HCT116 (cell line): ENCODE data around the gene C2CD2.

Experiments
- CEBPB ChIP-seq: IDR thresholded peaks from 2 replicates; pipeline ENCODE4 v1.6.1; 2012; ENCODE audit warnings: low read depth
- CTCF ChIP-seq, 3 experiments: fragments of 200-600 bp in 1 of 3; sonication (generic) in 1 of 3; IDR thresholded peaks in 2 of 3; conservative IDR thresholded peaks in 1 of 3; 2 replicates each; pipeline ENCODE4 v1.5.1; 2012 to 2017; ENCODE audit warnings: low read depth in 2 of 3, low read length in 2 of 3, antibody characterized with exemption in 1 of 3, borderline replicate concordance in 1 of 3, control low read depth in 1 of 3, mild to moderate bottlenecking in 1 of 3, mixed read lengths in 1 of 3, mixed run types in 1 of 3, moderate library complexity in 1 of 3; ENCODE audit not compliant: insufficient read depth in 1 of 3
- EGR1 ChIP-seq: IDR thresholded peaks from 2 replicates; pipeline ENCODE4 v1.6.1; 2012; ENCODE audit warnings: low read depth
- EZH2 ChIP-seq: fragments of 200-600 bp; sonication (generic); IDR thresholded peaks from 2 replicates; pipeline ENCODE4 v1.6.1; 2017; ENCODE audit warnings: antibody characterized with exemption, mixed run types
- FOSL1 ChIP-seq: IDR thresholded peaks from 2 replicates; pipeline ENCODE4 v1.6.1; 2012; ENCODE audit warnings: low read depth
- MAX ChIP-seq: IDR thresholded peaks from 2 replicates; pipeline ENCODE4 v1.6.1; 2012
- POLR2A ChIP-seq: IDR thresholded peaks from 2 replicates; pipeline ENCODE4 v1.7.0; 2011; ENCODE audit warnings: borderline replicate concordance; ENCODE audit not compliant: insufficient read depth, insufficient read length; ENCODE audit errors: extremely low read depth
- POLR2AphosphoS5 ChIP-seq: IDR thresholded peaks from 2 replicates; pipeline ENCODE4 v1.6.1; 2011; ENCODE audit warnings: mild to moderate bottlenecking, low read depth, low read length, moderate library complexity
- SP1 ChIP-seq: IDR thresholded peaks from 2 replicates; pipeline ENCODE4 v1.6.1; 2012; ENCODE audit warnings: low read depth
- SRF ChIP-seq: IDR thresholded peaks from 2 replicates; pipeline ENCODE4 v1.6.1; 2012; ENCODE audit warnings: low read depth
- TCF7L2 ChIP-seq: IDR thresholded peaks from 2 replicates; pipeline ENCODE4 v1.7.0; 2011; ENCODE audit warnings: borderline replicate concordance, inconsistent platforms; ENCODE audit not compliant: insufficient read depth, insufficient read length; ENCODE audit errors: extremely low read depth
- YY1 ChIP-seq: IDR thresholded peaks from 2 replicates; pipeline ENCODE4 v1.6.1; 2011; ENCODE audit warnings: low read length, low read depth, moderate library complexity, mild to moderate bottlenecking; ENCODE audit not compliant: insufficient replicate concordance; ENCODE audit errors: extremely low read depth
- ZFX ChIP-seq: fragments of 450-650 bp; IDR thresholded peaks from 2 replicates; pipeline ENCODE4 v1.6.1; 2017
- ZNF274 ChIP-seq: fragments of 200-500 bp; sonication (Bioruptor generic); IDR thresholded peaks from 2 replicates; pipeline ENCODE4 v1.6.1; 2014; ENCODE audit warnings: mild to moderate bottlenecking, low read depth, low read length, inconsistent platforms

DNA sequence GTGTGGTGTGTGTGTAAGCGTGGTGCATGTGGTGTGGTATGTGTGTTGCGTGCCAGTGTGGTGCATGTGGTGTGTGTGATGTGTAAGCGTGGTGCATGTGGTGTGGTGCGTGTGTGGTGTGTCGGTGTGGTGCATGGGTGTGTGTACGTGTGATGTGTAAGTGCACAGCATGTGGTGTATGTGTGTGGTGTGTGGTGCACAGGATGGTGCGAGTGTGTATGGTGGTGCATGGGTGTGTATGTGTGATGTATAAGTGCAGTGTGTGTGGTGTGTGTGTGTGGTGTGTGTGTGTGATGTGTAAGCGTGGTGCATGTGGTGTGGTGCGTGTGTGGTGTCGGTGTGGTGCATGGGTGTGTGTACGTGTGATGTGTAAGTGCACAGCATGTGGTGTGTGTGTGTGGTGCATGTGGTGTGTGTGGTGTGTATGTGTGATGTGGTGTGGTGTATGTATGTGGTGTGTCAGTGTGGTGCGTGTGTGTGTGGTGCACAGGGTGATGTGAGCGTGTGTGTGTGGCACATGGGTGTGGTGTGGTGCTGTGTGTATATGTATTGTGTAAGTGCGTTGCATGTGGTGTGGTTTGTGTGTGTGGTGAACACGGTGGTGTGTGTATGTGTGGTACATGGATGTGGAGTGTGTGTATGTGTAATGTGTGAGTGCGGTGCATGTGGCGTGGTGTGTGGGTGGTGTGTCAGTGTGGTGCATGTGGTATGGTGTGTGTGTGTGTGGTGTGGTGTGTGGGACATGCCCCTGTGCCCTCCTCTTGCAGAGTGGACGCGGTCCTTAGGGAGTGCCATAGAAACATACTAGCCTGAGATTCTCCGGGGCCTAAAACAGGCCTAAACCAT lies 1.1 kb upstream of the C2CD2 start:
- TF ChIP-seq EZH2, result no peak
- no peak for TF ChIP-seq SP1
- TF ChIP-seq CTCF (IDR thresholded peaks at IDR 0.05 in 2 of 3, conservative IDR thresholded peaks at IDR 0.05 in 1 of 3; ENCODE audit: borderline replicate concordance in 1 of 3, insufficient read depth in 1 of 3, low read depth in 2 of 3, low read length in 2 of 3), result no peak
- TF ChIP-seq POLR2AphosphoS5, result no peak
- no peak for TF ChIP-seq CEBPB
- TF ChIP-seq YY1, result no peak
- TF ChIP-seq EGR1, result no peak
- no peak for TF ChIP-seq POLR2A
- no peak for TF ChIP-seq ZNF274
- TF ChIP-seq MAX, result no peak
- TF ChIP-seq TCF7L2, result no peak
- TF ChIP-seq ZFX, result no peak
- TF ChIP-seq SRF, result no peak
- no peak for TF ChIP-seq FOSL1
